HTERT RPE-1 (cell line): ENCODE data around the gene XCR1.

Experiments
- in situ Hi-C: fragments of 300-500 bp; cut with MboI; formaldehyde crosslinking; loops from 4 replicates; pipeline ENCODE4 v1.14.3; 2020; ENCODE audit warnings: low sequenced_read_pairs

XCR1 gene

DNA sequence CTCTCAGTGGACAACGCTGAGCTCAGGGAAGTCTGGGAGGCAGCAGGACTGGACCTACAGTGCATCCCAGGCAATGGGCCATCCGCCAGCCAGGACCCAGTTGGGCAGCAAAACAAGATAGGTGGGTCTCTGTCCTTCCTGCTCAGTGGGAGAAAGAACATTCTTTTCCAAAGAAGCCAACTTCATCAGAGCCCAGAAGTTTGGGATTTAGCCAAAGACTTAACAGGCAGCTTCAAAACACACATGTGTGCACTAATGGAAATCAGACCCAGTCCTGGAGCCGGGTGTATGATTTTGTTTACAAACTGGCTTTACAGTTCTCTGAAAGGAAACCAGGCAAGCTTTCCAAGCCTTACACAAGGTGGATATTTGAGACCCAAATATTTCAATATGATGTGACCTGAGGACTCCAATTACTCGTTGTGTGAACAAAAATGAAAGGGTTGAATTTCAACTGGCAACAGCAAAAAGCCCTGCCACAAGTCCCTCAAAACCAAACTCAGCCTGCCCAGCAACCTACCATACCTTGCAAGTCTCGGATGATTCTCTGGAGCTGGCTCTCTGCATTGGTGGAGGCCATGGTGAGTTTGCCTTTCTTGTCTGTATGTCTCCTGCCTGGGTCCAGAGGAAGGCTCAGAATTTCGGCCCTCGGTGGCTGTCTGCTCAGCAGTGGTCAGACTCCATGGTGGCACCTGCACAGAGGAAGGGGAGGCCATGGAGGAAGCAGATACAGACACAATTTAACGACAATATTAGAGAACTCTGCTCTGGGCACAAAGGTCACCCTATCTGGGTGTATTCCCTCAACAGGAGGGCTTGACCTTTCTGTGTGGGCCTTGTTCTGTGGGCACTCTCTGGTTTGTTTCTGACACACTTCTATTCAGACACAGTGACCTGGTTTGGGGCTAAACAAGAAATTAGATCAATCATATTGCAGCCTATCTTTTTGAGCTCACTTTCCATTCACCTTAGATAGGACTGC, 42.7 kb downstream of the XCR1 start:
- in situ Hi-C loops, result no loop called here

DNA sequence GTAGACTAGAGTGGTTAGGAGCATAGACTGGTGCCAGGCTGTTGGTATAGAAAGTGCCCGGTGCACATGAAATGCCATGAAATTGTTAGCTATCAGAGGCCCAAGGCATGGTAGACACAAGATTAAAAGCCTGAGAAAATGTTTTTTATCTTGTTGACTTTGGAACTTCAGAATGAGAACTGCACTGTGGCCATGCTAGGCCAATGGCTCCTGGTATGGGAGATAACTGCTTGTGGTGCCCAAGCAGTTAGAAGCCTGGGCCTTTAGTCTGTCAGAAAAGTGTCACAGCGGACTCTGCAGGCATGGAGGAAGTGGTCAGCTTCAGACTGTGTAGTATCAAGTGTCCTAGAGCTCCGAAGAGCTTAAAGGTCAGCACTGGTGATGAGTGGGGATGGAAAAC, 43.5 kb downstream of the XCR1 start:
- in situ Hi-C loops, result no loop called here

DNA sequence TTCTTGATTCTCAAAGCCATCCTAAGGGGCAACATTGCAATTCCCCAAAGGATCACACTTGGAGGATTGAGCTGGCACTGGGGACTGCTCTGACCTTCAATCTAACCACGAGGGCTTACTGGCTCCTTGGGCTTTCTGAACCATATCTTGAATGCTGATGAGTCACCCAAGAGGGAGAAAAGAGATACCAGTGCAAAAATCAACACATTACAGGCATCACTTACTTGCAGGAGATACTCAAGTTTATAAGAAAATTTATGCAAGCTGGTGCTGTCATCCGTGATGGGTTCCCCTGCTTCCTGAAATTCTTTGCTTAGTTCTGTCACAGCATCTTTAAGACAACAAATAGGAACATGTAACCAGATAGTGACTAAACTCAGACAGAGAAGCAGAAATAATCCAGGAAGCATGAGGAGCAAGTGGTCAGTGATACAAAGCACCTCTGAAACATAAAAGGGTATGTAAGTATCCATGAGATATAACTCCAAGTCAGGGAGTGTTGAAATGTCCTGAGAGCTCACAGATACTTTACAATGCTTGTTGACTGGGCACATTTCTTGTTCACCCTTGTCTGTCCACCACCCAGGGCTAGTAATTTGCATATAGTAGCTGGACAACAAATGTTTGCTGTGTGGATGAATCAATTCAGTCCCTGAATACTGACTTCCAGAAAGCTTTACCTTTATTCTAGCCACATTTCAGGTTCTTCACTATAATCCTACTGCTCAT, 45.8 kb downstream of the XCR1 start:
- in situ Hi-C loops, result no loop called here

DNA sequence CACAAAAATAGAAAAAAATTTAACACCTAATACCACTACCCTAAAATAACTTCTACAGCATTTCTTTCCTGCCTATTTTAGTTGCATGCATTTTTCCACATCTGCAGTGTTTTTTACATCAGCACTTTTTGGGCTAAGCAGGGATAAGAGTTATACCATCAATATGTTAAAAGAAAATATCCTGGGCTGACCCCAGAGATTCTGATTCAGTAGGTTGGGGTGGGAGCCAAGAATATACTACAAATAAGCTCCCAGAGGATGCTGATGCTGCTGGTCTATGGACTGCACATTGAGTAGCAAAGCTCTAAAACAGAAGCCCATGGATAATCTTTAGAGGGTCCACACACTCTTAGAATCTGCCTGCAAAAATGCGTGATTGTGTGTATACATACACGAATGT, 46.5 kb downstream of the XCR1 start:
- in situ Hi-C loops, result no loop called here

DNA sequence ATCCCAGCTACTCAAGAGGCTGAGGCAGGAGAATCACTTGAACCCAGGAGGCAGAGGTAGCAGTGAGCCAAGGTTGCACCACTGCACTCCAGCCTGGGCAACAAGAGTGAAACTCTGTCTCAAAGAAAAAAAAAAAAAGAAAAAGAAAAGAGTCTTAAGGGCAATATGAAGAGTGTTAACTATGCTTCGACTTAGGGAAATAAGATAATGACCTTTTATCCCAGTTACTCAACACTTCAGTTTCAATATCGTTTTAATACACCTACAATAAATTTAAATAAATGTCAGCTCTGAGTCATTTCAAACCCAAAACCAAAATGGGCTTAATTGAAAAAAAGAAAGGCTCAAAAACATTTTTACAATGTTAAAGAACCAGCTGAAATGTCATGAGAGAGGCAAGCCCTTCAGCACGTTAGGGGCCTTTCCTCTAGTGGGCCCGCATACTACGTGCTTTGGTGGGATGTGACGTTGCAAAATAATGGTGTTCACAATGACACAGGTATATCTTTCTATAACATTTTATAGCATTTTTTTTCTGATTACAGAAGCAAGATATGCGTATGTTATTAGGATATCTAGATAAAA, 47.0 kb downstream of the XCR1 start:
- in situ Hi-C loops, result no loop called here

DNA sequence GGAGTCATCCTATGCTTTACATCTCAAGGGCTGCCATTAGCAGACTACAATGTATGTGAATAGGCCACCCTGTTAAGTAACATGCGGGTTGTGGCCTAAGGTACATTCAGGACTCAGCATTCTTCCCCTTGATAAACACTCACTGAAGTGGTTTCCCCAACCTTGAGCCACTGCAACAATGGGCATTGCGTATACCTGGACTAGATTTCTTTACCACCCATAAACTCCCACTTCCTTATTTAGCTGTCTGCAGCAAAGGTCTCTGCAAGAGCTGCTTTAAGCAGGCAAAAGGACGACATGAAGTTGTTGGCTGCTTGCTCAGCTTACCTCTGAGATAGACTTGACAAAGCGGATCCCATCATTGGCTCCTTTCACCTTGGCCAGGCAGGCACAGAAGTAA, 47.9 kb downstream of the XCR1 start:
- in situ Hi-C loops, result no loop called here

DNA sequence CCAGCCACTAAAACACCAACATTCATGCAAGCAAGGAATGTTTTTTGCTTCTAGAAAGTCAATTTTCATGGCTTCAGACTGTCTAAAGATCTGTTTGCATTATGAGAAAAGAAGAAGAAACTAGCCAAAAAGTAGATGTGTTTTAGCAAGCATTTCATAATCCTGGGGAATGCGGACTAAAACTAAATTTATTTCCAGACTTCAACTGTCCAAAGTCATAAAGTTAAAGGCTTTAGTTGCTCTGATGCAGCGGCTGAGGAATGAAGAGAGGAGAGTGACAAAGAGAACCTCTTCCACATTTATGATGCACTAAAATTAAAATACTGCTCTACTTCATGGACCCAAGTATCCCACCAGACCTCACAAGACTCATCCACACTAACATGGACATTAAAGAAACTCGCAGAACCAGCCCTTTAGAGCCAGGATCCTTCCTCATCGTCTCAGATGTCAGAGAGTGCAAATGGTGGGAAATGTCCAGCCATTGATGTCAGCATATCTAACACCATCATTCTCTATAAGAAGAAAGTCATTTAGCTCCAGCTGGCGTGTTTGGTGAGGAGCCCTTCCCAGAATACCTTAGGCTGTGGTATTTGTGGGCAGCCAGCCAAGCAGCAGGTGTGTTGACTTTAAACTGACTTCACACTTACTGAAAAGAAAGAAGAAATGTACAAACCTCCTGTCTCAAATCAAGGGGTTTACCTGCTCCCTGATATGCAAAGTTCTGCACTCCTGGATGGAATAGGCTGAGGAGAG, 49.1 kb downstream of the XCR1 start:
- in situ Hi-C loops, result no loop called here

DNA sequence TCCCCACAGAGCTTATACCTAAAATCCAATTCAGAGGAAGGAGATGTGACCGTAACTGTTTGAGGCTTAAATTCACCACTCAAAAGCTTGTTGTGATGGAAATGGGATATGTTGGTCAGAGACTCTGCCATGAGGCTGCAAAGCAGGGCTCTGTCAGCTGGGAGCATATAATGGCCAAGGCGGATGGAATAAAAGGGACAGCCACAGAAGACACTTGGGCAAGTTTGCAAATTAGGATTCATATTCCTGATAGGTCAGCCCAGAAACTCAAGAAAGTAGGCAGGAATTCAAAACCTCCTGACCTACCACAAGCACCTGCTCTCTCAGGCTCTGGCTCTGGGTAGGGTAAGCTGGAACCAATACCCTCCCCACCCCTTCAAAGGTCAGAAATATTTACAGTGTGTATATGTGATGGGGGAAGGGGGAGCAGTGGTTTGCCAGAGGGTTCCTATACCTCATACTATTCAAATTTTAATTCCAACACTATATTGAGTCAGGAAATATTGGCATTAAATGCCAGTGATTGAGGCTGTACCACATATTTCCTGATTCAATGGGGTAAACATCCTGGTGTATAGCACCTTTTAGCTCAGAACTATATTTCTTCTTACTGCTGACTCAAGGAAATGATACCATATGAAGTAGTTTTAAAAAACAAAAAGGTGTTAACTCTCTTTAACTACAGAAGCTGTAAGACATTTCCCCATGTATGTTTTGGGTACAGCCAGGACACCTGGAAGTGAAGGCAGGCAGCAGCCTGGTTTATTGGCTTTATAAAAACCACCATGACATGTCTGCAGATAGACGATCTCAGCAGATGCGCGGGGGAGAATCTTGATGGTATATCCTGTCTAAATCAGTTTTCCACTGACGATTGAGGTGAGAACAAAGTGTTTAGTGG, 50.8 kb downstream of the XCR1 start:
- in situ Hi-C loops, result no loop called here

DNA sequence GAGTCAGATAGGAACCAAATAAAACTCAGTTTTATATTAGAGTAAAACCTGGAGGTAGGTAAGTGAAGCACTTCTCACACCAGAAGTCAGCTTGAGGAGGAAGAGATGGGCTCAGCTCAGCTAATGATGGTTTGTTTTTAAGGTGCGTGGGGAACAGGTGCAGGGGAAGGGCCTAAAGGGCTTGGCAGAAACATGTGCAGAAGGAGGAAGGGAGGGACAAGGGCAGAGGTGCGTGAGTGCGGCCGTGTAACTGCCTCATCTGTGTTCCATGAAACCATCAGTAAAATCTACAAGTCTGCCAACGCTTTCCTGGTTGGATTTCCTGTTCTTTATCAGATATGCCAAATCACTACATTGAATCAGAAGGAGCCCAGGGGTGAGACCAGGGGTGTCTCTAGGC, 51.6 kb downstream of the XCR1 start:
- in situ Hi-C loops, result no loop called here

DNA sequence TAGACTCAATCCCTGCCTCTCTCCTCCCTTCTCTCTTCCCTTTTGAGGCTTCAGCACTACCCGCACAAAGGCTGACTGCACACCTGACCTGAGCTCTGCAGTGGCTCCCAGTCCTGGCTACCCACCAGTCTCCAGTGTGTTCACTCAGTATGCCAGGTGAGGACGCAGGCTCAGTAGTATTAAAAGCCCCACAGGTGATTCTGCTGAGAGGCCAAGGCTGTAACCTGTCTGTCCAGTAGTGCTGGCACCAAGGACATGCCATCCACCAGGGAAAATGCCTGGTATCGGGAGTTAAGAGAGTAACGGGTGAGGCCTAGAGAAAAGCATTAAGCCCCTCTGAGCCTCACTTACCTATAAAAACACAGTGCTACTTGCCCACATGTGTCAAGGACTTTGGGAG, 52.6 kb downstream of the XCR1 start:
- in situ Hi-C loops, result no loop called here

DNA sequence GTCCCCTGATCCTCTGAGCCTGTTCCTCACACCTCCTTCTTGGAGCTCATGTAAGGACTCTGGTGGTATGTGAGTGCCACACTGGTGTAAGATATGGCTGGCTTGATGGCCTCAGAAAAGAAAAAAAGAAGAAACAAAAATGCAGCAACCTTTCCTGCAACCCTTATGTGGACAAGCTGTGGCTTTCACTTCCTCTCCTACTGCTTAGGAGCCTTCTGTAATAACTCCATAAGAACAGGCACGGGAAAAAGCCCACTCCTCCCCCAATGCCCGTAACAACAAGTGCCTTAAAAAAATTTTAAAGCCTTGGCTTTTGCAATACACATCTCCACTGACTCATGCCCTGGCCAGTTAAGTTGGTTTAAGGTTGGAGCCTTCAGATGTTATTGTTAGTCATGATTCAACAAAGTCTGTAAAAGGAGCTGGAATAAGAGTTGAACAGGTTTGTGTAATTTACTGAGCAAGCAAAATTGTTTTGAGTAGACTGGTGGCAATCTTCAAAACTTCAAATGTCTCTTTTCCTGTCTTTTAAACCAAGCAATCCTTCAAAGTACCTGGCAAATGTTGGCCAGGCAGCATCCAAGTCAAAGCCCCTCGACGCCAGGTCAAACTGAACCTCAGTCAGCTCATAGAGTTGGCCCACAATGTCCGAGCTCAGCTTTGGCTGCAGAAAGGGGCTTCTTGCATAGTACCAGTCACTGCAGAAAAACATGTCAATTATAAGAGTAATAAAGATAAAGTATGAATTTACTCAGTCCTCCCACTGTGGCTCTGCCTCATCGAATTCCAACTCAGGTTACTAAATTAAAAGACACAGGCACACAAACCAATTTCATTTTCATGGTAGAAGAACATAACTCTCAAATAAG, 54.5 kb downstream of the XCR1 start:
- in situ Hi-C loops, result no loop called here

DNA sequence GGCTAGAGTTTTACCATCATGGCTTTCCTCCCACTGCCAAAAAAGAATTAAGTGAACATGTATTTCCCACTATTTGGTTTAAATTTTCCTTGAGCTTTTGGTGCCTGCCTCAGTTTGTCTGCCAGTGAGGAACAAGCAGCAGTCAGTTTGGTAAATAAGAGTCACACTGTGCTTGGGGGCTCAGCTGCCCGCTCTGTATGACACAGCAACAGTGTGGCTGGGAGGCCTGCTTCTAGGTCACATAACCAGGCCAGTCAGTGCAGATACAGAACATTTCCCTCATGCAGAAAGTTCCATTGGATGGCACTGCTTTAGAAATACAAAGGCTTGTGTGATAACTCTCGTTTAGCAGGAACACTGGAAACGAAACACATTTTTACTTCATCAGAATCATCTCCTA, 57.3 kb downstream of the XCR1 start:
- in situ Hi-C loops, result no loop called here

DNA sequence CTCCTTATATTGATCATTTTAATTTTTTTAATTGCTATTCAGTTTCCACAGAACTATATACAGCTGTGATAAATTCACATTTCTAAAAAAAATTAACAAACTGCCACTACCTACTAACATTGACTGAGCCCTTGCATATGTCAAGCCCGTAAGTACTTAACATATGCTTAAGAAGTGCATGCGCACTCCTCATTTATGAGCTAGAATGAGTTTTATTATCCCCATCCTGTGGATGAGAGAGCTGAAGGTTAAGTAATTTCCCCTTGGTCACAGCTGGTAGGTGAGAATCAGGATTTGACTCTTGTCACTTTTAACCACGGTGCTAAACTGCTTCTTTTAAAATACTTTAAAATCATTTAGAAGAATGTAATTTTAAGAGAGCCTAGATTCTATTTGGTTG, 58.2 kb downstream of the XCR1 start:
- in situ Hi-C loops, result no loop called here

DNA sequence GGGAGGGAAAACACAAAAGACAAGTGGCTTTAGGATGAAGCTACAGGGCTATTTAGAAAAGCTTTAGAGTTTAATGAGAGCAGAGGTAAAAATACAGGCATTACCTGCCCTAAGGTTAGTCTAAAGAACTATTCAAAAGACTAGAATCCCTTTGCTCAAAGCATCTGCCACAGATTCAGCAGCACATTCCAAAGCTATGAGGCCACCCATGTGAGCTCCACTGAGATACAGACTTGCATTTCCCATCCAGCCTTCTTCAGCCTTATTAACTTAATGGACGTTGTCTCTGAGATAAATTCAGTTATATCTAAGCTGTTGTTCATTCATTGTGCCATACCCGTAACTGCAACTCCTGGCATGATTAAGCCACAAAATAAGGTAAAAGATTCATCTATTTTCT, 58.6 kb downstream of the XCR1 start:
- in situ Hi-C loops, result no loop called here

DNA sequence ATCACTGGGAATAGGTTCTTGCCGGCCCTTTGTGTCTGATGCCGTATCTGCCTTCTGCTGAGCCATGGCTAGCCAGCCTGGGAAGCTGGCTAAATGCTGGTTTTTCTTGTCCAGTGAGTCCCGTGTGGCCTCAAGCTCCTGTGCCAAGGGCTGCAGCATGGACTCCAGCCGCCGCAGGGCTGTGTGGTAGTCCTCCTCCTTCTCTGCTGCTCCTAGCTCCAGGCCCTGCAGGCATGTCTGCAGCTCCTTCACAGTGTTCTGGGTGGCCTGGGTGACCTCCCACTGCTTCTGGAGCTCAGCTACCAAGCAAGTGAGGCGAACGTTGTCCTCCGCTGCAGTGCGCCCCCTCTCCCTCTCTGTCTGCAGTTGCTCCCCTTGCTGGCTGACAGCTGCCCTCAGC, 59.1 kb downstream of the XCR1 start:
- in situ Hi-C loops, result no loop called here

DNA sequence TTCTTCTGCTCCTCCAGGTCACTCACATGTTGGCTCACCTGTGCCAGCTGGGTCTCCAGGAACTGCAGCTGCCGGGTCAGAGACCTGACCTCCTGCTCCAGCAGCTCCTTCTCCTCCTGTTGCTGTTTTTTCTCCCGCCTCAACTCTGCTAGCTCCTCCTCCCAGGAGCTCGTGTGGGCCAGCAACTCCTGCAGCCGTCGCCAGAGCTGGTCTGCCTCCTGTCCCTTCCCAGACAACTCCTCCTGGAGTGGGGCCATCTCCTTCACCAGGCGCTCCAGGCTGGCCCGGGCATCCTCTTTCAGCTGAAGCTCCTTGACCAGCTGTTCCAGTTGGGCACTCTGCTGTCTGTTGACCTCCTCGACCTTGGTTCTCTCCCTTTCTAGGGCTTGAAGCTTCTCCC, 59.6 kb downstream of the XCR1 start:
- in situ Hi-C loops, result no loop called here
